ENCODE measurements around the gene ADAMTS12. TPM values are rescaled to one million over a fixed set of nuclear protein-coding genes. Genes with fewer than 3 reads are reported as not detected.

ADAMTS12 gene
- polyA plus RNA-seq, 1 donor from 2014 or later, result 0.07 TPM

- H3K9me2 ChIP-seq (ENCODE audit: insufficient read depth, low read length), result no peaks in the 10 kb centered on the region
- no peaks in the 10 kb centered on the region for H4K20me1 ChIP-seq (ENCODE audit: insufficient read depth)
- no peaks in the 10 kb centered on the region for H3K9me3 ChIP-seq (ENCODE audit: low read length)
- H3K36me3 ChIP-seq (ENCODE audit: insufficient read depth, low read length), result no peaks in the 10 kb centered on the region
- TF ChIP-seq SMC3 (conservative IDR thresholded peaks at IDR 0.05; ENCODE audit: poor library complexity) (no peak), TAF1 (IDR thresholded peaks at IDR 0.05; ENCODE audit: low read depth) (no peak), POLR2AphosphoS5 (IDR thresholded peaks at IDR 0.05) (no peak), CTCF (IDR thresholded peaks at IDR 0.05; ENCODE audit: poor library complexity, severe bottlenecking) (no peak), MXI1 (conservative IDR thresholded peaks at IDR 0.05; ENCODE audit: poor library complexity, severe bottlenecking) (no peak), EZH2 (IDR thresholded peaks at IDR 0.05; ENCODE audit: borderline replicate concordance, insufficient read depth, low read length, poor library complexity, severe bottlenecking) (no peak)
- H3K4me3 ChIP-seq (ENCODE audit: low read length), result no peak overlapping the region
- H3K9ac ChIP-seq (ENCODE audit: low read length), result no peak overlapping the region
- no peaks in the 10 kb centered on the region for H3K79me2 ChIP-seq (replicated peaks; ENCODE audit: insufficient read depth, low read length)
- no peaks in the 10 kb centered on the region for H3K27me3 ChIP-seq (ENCODE audit: insufficient read depth, low read depth, low read length)
- H3K4me2 ChIP-seq (ENCODE audit: low read length), result no peak overlapping the region
- H2AFZ ChIP-seq (ENCODE audit: low read depth, low read length), result no peak overlapping the region
- H3K27ac ChIP-seq (ENCODE audit: low read length), result no peak overlapping the region
- H3F3A ChIP-seq (ENCODE audit: insufficient read depth, low read length, poor library complexity, severe bottlenecking), result no peaks in the 10 kb centered on the region
These were observed 179.1 kb downstream of the ADAMTS12 start for GRCh38 chr5:33712664-33713063.

GRCh38 chr5:33711094-33711679, 180.6 kb downstream of the ADAMTS12 start:
- H3K4me2 ChIP-seq (ENCODE audit: low read length), result no peak overlapping the region
- H3K4me3 ChIP-seq (ENCODE audit: low read length), result no peak overlapping the region
- H2AFZ ChIP-seq (ENCODE audit: low read depth, low read length), result no peak overlapping the region
- no peaks in the 10 kb centered on the region for H3K79me2 ChIP-seq (replicated peaks; ENCODE audit: insufficient read depth, low read length)
- no peaks in the 10 kb centered on the region for H3K9me2 ChIP-seq (ENCODE audit: insufficient read depth, low read length)
- no peak overlapping the region for H3K9ac ChIP-seq (ENCODE audit: low read length)
- no peaks in the 10 kb centered on the region for H4K20me1 ChIP-seq (ENCODE audit: insufficient read depth)
- H3K36me3 ChIP-seq (ENCODE audit: insufficient read depth, low read length), result no peaks in the 10 kb centered on the region
- H3K27ac ChIP-seq (ENCODE audit: low read length), result no peak overlapping the region
- H3K9me3 ChIP-seq (ENCODE audit: low read length), result no peaks in the 10 kb centered on the region
- no peaks in the 10 kb centered on the region for H3F3A ChIP-seq (ENCODE audit: insufficient read depth, low read length, poor library complexity, severe bottlenecking)
- TF ChIP-seq REST (IDR thresholded peaks at IDR 0.05; ENCODE audit: borderline replicate concordance) (no peak), POLR2AphosphoS5 (IDR thresholded peaks at IDR 0.05) (no peak), TAF1 (IDR thresholded peaks at IDR 0.05; ENCODE audit: low read depth) (no peak), EP300 (conservative IDR thresholded peaks at IDR 0.05; ENCODE audit: poor library complexity, severe bottlenecking) (no peak), SMC3 (conservative IDR thresholded peaks at IDR 0.05; ENCODE audit: poor library complexity) (no peak), CTCF (IDR thresholded peaks at IDR 0.05; ENCODE audit: poor library complexity, severe bottlenecking) (no peak), MXI1 (conservative IDR thresholded peaks at IDR 0.05; ENCODE audit: poor library complexity, severe bottlenecking) (no peak), RAD21 (conservative IDR thresholded peaks at IDR 0.05) (no peak), EZH2 (IDR thresholded peaks at IDR 0.05; ENCODE audit: borderline replicate concordance, insufficient read depth, low read length, poor library complexity, severe bottlenecking) (no peak)
- no peaks in the 10 kb centered on the region for H3K27me3 ChIP-seq (ENCODE audit: insufficient read depth, low read depth, low read length)

All from neural cell (in vitro differentiated cells).